Keratinocyte (primary cell): Measurements from ENCODE around the gene PANK3.

ENCODE experiments used
- EZH2 ChIP-seq: IDR thresholded peaks from one replicate; pipeline ENCODE4 v1.6.1; 2012; ENCODE audit warnings: inconsistent platforms, mild to moderate bottlenecking, low read length, moderate library complexity
- TF ChIP-seq, protein P1 (sequence below), 3 experiments: IDR thresholded peaks in 1 of 3; conservative IDR thresholded peaks in 1 of 3; optimal IDR thresholded peaks in 1 of 3; 2 replicates in 2 of 3; 3 replicates in 1 of 3; pipeline versions ENCODE3 to v1.5.1; 2011; ENCODE audit warnings: low read length in 3 of 3, mild to moderate bottlenecking in 3 of 3, moderate library complexity in 2 of 3, control low read depth in 1 of 3, inconsistent platforms in 1 of 3; ENCODE audit not compliant: insufficient read depth in 2 of 3; ENCODE audit errors: extremely low read depth in 1 of 3

- TF ChIP-seq, protein P1, sequence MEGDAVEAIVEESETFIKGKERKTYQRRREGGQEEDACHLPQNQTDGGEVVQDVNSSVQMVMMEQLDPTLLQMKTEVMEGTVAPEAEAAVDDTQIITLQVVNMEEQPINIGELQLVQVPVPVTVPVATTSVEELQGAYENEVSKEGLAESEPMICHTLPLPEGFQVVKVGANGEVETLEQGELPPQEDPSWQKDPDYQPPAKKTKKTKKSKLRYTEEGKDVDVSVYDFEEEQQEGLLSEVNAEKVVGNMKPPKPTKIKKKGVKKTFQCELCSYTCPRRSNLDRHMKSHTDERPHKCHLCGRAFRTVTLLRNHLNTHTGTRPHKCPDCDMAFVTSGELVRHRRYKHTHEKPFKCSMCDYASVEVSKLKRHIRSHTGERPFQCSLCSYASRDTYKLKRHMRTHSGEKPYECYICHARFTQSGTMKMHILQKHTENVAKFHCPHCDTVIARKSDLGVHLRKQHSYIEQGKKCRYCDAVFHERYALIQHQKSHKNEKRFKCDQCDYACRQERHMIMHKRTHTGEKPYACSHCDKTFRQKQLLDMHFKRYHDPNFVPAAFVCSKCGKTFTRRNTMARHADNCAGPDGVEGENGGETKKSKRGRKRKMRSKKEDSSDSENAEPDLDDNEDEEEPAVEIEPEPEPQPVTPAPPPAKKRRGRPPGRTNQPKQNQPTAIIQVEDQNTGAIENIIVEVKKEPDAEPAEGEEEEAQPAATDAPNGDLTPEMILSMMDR (optimal IDR thresholded peaks at IDR 0.05 in 1 of 3, IDR thresholded peaks at IDR 0.05 in 1 of 3, conservative IDR thresholded peaks at IDR 0.05 in 1 of 3; ENCODE audit: extremely low read depth in 1 of 3, insufficient read depth in 2 of 3, low read length in 3 of 3) = no peak
- no peak for TF ChIP-seq EZH2
Measured at GRCh38 chr5:168579488-168580226, 489 bp upstream of the PANK3 start.
